Keratinocyte (primary cell): Measurements from ENCODE around the gene FRRS1L. TPM values are rescaled to one million over a fixed set of nuclear protein-coding genes. Genes with fewer than 3 reads are reported as not detected.

Source experiments
- DNase-seq: peaks from one replicate; pipeline ENCODE4 v3.0.0-alpha.2; 2011; ENCODE audit warnings: low read depth, missing footprints, low spot score
- FAIRE-seq: peaks from 2 replicates; lab custom pipeline; 2011; peaks lifted over from hg19 to GRCh38; lab: Jason Lieb, UNC
- H2AFZ ChIP-seq: 2 replicates; pipeline ENCODE4 v1.6.0; 2012; ENCODE audit warnings: low read length, control low read depth, inconsistent platforms; ENCODE audit not compliant: control insufficient read depth
- H3K27ac ChIP-seq: 2 replicates; pipeline ENCODE4 v1.5.1; 2011; ENCODE audit warnings: low read length; ENCODE audit not compliant: control insufficient read depth, insufficient read depth
- H3K27me3 ChIP-seq: 3 replicates; pipeline ENCODE4 v1.6.0; 2011; ENCODE audit warnings: low read length; ENCODE audit not compliant: control insufficient read depth, insufficient read depth; ENCODE audit errors: extremely low read depth
- H3K36me3 ChIP-seq, 2 experiments: 2 replicates in 1 of 2; 3 replicates in 1 of 2; pipeline ENCODE4 v1.5.1; 2011; ENCODE audit warnings: low read length in 2 of 2, mild to moderate bottlenecking in 1 of 2; ENCODE audit not compliant: control insufficient read depth in 2 of 2, insufficient read depth in 2 of 2; ENCODE audit errors: extremely low read depth in 1 of 2
- H3K4me1 ChIP-seq: 3 replicates; pipeline ENCODE4 v1.5.1; 2011; ENCODE audit warnings: low read length; ENCODE audit not compliant: control insufficient read depth, insufficient read depth; ENCODE audit errors: extremely low read depth
- H3K4me2 ChIP-seq: 3 replicates; pipeline ENCODE4 v1.6.0; 2011; ENCODE audit warnings: low read depth, low read length; ENCODE audit not compliant: control insufficient read depth, insufficient read depth; ENCODE audit errors: extremely low read depth
- H3K4me3 ChIP-seq, 3 experiments: fragments of 200-600 bp in 1 of 3; sonication (generic) in 1 of 3; 2 replicates in 2 of 3; 3 replicates in 1 of 3; pipeline ENCODE4 v1.5.1; 2011 to 2016; ENCODE audit warnings: low read length in 3 of 3, mild to moderate bottlenecking in 3 of 3, control low read depth in 2 of 3, inconsistent platforms in 1 of 3, low read depth in 1 of 3, mixed read lengths in 1 of 3, mixed run types in 1 of 3, moderate library complexity in 1 of 3; ENCODE audit not compliant: control insufficient read depth in 2 of 3, insufficient read depth in 2 of 3; ENCODE audit errors: extremely low read depth in 1 of 3
- H3K79me2 ChIP-seq: 2 replicates; pipeline ENCODE4 v1.6.0; 2012; ENCODE audit warnings: low read length; ENCODE audit not compliant: control insufficient read depth, insufficient read depth
- H3K9ac ChIP-seq: 3 replicates; pipeline ENCODE4 v1.6.0; 2011; ENCODE audit warnings: low read length; ENCODE audit not compliant: control insufficient read depth, insufficient read depth; ENCODE audit errors: extremely low read depth
- H3K9me1 ChIP-seq: 3 replicates; pipeline ENCODE4 v1.6.0; 2011; ENCODE audit warnings: low read length; ENCODE audit not compliant: control insufficient read depth, insufficient read depth; ENCODE audit errors: extremely low read depth
- H3K9me3 ChIP-seq: 2 replicates; pipeline ENCODE4 v1.5.1; 2012; ENCODE audit warnings: low read depth, low read length; ENCODE audit not compliant: control insufficient read depth
- H4K20me1 ChIP-seq: 3 replicates; pipeline ENCODE4 v1.6.0; 2011; ENCODE audit warnings: low read length; ENCODE audit not compliant: control insufficient read depth, insufficient read depth; ENCODE audit errors: extremely low read depth
- EZH2 ChIP-seq: IDR thresholded peaks from one replicate; pipeline ENCODE4 v1.6.1; 2012; ENCODE audit warnings: inconsistent platforms, mild to moderate bottlenecking, low read length, moderate library complexity
- dilution Hi-C: fragments of 300-500 bp; cut with MboI; formaldehyde crosslinking; loops from one replicate; pipeline ENCODE4 v1.7.0; 2020; ENCODE audit warnings: low sequenced_read_pairs; ENCODE audit not compliant: extremely low pct_ligation_motif_present
- polyA plus RNA-seq, 5 experiments: library from polyadenylated mRNA; depleted of rRNA in 3 of 5; stranded (reverse) in 3 of 5; stranded (forward) in 1 of 5; unstranded in 1 of 5; fragments of >200 nt; gene quantifications; 1 replicate in 1 of 5; 2 replicates in 3 of 5; 3 replicates in 1 of 5; pipeline versions ENCODE4 v1.2.1 to v1.2.3, GENCODE V29; 2011 to 2012; ENCODE audit warnings: missing spikeins in 2 of 5, low read depth in 1 of 5, low replicate concordance in 1 of 5
- TF ChIP-seq, protein P1 (sequence below), 3 experiments: IDR thresholded peaks in 1 of 3; conservative IDR thresholded peaks in 1 of 3; optimal IDR thresholded peaks in 1 of 3; 2 replicates in 2 of 3; 3 replicates in 1 of 3; pipeline versions ENCODE3 to v1.5.1; 2011; ENCODE audit warnings: low read length in 3 of 3, mild to moderate bottlenecking in 3 of 3, moderate library complexity in 2 of 3, control low read depth in 1 of 3, inconsistent platforms in 1 of 3; ENCODE audit not compliant: insufficient read depth in 2 of 3; ENCODE audit errors: extremely low read depth in 1 of 3

Gene FRRS1L
- polyA plus RNA-seq, 1 donor (not counting 4 experiments of a cell fraction or from before 2014, with no cell fraction given): not detected

DNA sequence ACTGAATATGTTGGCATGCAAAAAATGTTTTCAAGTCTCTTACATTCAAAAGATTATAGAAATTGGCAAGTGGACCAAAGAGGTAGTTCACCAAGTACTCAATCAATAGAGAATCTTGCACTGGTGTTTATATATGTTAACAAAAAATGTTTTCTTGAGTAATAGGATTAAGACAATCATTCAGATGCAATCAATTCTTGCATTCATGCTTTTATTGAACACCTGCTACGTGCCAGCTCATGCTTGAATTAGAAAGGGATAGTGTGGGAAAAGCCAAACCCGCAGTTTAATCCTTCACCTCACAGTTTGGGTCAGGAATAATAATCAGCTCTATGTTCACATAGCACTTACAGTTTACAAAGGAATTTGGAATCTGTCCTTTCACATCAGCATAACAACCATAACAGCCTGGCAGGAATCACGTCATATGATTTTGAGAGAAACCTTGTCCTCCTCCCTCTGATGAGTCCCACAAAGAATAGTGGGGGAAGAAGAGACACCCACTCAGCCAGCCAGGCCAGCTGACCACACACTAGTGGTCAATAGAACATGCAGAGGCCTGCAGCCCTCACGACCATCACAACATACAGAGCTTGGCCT lies 36.8 kb upstream of the FRRS1L start:
- TF ChIP-seq EZH2: no peak
- TF ChIP-seq, protein P1, sequence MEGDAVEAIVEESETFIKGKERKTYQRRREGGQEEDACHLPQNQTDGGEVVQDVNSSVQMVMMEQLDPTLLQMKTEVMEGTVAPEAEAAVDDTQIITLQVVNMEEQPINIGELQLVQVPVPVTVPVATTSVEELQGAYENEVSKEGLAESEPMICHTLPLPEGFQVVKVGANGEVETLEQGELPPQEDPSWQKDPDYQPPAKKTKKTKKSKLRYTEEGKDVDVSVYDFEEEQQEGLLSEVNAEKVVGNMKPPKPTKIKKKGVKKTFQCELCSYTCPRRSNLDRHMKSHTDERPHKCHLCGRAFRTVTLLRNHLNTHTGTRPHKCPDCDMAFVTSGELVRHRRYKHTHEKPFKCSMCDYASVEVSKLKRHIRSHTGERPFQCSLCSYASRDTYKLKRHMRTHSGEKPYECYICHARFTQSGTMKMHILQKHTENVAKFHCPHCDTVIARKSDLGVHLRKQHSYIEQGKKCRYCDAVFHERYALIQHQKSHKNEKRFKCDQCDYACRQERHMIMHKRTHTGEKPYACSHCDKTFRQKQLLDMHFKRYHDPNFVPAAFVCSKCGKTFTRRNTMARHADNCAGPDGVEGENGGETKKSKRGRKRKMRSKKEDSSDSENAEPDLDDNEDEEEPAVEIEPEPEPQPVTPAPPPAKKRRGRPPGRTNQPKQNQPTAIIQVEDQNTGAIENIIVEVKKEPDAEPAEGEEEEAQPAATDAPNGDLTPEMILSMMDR (optimal IDR thresholded peaks at IDR 0.05 in 1 of 3, IDR thresholded peaks at IDR 0.05 in 1 of 3, conservative IDR thresholded peaks at IDR 0.05 in 1 of 3; ENCODE audit: extremely low read depth in 1 of 3, insufficient read depth in 2 of 3, low read length in 3 of 3): no peak
- no peak overlapping the region for H3K9ac ChIP-seq
- H3K4me3 ChIP-seq: no peak overlapping the region
- no peaks in the 10 kb centered on the region for H3K9me1 ChIP-seq
- no peaks in the 10 kb centered on the region for H4K20me1 ChIP-seq
- no peak overlapping the region for H3K4me2 ChIP-seq
- H3K27me3 ChIP-seq: no peaks in the 10 kb centered on the region
- no peaks in the 10 kb centered on the region for H3K79me2 ChIP-seq
- FAIRE-seq (no peak), DNase-seq (no peak)
- no peak overlapping the region for H2AFZ ChIP-seq
- dilution Hi-C loops: no loop called here
- H3K4me1 ChIP-seq: no peaks in the 10 kb centered on the region
- no peaks in the 10 kb centered on the region for H3K9me3 ChIP-seq
- no peaks in the 10 kb centered on the region for H3K36me3 ChIP-seq
- H3K27ac ChIP-seq: no peak overlapping the region

DNA sequence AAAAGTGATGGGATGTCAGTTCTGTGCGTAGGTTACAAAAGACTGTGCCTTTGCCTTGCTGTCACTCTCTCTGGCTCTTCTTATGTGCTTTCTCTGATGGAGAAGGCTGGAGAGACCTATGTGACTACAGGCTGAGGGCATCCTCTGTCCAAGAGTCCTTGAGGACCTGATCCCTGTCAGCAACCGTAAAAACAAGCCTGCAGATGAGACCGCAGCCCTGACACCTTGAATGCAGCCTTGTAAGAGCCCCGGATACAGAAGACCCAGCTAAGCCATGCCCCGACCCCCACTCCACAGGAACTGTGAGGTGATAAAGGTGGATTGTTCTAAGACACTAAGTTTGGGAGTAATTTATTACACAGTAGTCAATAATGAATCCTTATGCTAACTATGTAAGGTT lies 32.6 kb upstream of the FRRS1L start:
- dilution Hi-C loops: no loop called here
- Histone ChIP-seq H2AFZ (no peak overlapping the region), H3K9ac (no peak overlapping the region), H3K9me1 (no peaks in the 10 kb centered on the region), H3K27ac (no peak overlapping the region), H3K27me3 (no peaks in the 10 kb centered on the region), H4K20me1 (no peaks in the 10 kb centered on the region), H3K4me3 (no peak overlapping the region), H3K79me2 (no peaks in the 10 kb centered on the region), H3K36me3 (no peaks in the 10 kb centered on the region), H3K4me2 (no peak overlapping the region), H3K9me3 (no peaks in the 10 kb centered on the region), H3K4me1 (no peaks in the 10 kb centered on the region)
- FAIRE-seq (no peak), DNase-seq (no peak)
- TF ChIP-seq, protein P1 (optimal IDR thresholded peaks at IDR 0.05 in 1 of 3, IDR thresholded peaks at IDR 0.05 in 1 of 3, conservative IDR thresholded peaks at IDR 0.05 in 1 of 3; ENCODE audit: extremely low read depth in 1 of 3, insufficient read depth in 2 of 3, low read length in 3 of 3): no peak
- no peak for TF ChIP-seq EZH2
